Measurements from ENCODE around the gene IQGAP3. TPM values are rescaled to one million over a fixed set of nuclear protein-coding genes. Genes with fewer than 3 reads are reported as not detected.

IQGAP3 gene
- total RNA-seq, 2 donors from 2014 or later = 2.2 to 3.5 TPM

GRCh38 chr1:156549390-156549789 lies 23.0 kb downstream of the IQGAP3 start:
- Histone ChIP-seq H3K27ac (no peak overlapping the region), H3K9me3 (no peaks in the 10 kb centered on the region), H3K4me1 (ENCODE audit: control insufficient read depth in 1 of 2, low read depth in 2 of 2) (no peaks in the 10 kb centered on the region), H3K36me3 (no peaks in the 10 kb centered on the region), H3K27me3 (replicated peaks; ENCODE audit: insufficient read depth) (no peaks in the 10 kb centered on the region), H3K4me3 (no peak overlapping the region)
- ATAC-seq (ENCODE audit: insufficient number of reproducible peaks, low FRiP score, low read depth) (no peak), DNase-seq (ENCODE audit: low spot score) (no peak)
- no peak for TF ChIP-seq CTCF (IDR thresholded peaks at IDR 0.05)

GRCh38 chr1:156547982-156548381 lies 24.4 kb downstream of the IQGAP3 start:
- Histone ChIP-seq H3K4me3 (no peak overlapping the region), H3K27ac (no peak overlapping the region), H3K9me3 (no peaks in the 10 kb centered on the region), H3K36me3 (no peaks in the 10 kb centered on the region), H3K27me3 (replicated peaks; ENCODE audit: insufficient read depth) (no peaks in the 10 kb centered on the region), H3K4me1 (ENCODE audit: control insufficient read depth in 1 of 2, low read depth in 2 of 2) (no peaks in the 10 kb centered on the region)
- TF ChIP-seq CTCF (IDR thresholded peaks at IDR 0.05) = no peak
- ATAC-seq (ENCODE audit: insufficient number of reproducible peaks, low FRiP score, low read depth) (no peak), DNase-seq (ENCODE audit: low spot score) (no peak)

- TF ChIP-seq CTCF (IDR thresholded peaks at IDR 0.05) = no peak
- Histone ChIP-seq H3K9me3 (no peaks in the 10 kb centered on the region), H3K4me1 (ENCODE audit: control insufficient read depth in 1 of 2, low read depth in 2 of 2) (no peaks in the 10 kb centered on the region), H3K36me3 (no peaks in the 10 kb centered on the region), H3K27ac (no peak overlapping the region), H3K27me3 (replicated peaks; ENCODE audit: insufficient read depth) (no peaks in the 10 kb centered on the region), H3K4me3 (no peak overlapping the region)
- DNase-seq (ENCODE audit: low spot score) (no peak), ATAC-seq (ENCODE audit: insufficient number of reproducible peaks, low FRiP score, low read depth) (no peak)
Observed at GRCh38 chr1:156547434-156547833, 24.9 kb downstream of the IQGAP3 start.

DNA sequence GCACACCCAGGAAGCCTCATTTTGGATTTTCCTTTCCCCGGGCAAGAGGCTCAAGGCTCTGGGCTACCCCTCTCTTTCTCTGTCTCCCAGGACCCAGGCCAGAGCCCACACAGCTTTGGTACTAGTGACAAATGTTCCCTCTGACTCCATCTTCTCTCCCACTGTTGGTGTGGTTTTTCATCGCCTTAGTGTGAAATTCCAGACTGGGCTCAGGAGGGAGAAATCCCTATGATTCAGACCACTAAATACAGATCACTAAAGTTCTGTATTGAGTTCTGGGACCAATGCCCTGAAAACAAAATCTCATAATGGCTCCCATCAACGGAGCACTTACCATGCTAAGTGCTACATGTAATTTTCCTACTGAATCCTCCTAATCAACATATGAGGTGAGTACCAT lies 26.1 kb downstream of the IQGAP3 start:
- Histone ChIP-seq H3K36me3 (no peaks in the 10 kb centered on the region), H3K9me3 (no peaks in the 10 kb centered on the region), H3K4me1 (ENCODE audit: control insufficient read depth in 1 of 2, low read depth in 2 of 2) (no peaks in the 10 kb centered on the region), H3K4me3 (no peak overlapping the region), H3K27me3 (replicated peaks; ENCODE audit: insufficient read depth) (no peaks in the 10 kb centered on the region), H3K27ac (no peak overlapping the region)
- no peak for ATAC-seq (ENCODE audit: insufficient number of reproducible peaks, low FRiP score, low read depth)
- no peak for TF ChIP-seq CTCF (IDR thresholded peaks at IDR 0.05)
- no peak for DNase-seq (ENCODE audit: low spot score)

DNA sequence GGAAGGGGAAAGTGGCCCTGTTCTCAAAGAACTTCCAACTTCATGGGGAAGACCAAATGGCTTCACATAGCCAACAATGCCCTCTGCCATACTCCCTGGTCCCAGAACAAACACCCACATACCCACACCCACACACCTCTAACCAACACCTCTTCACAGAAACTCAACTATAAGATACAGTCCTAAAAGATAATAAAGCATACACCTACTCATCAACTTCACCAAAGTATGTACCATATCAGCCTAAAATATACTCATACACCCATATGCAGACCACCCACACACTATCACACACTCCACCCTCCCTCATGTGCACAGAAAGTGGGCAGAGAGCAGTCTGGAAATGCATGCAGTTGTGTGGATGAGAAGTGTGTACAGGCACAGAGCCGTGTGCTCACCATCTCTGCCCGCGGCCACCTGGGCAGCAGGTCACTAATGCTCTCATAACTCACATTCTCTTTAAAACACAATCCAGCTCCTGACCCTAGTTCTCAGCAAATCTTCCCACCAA lies 27.7 kb downstream of the IQGAP3 start:
- DNase-seq (ENCODE audit: low spot score) (no peak), ATAC-seq (ENCODE audit: insufficient number of reproducible peaks, low FRiP score, low read depth) (no peak)
- Histone ChIP-seq H3K36me3 (no peaks in the 10 kb centered on the region), H3K4me3 (no peak overlapping the region), H3K4me1 (ENCODE audit: control insufficient read depth in 1 of 2, low read depth in 2 of 2) (no peaks in the 10 kb centered on the region), H3K27ac (no peak overlapping the region), H3K9me3 (no peaks in the 10 kb centered on the region), H3K27me3 (replicated peaks; ENCODE audit: insufficient read depth) (no peaks in the 10 kb centered on the region)
- no peak for TF ChIP-seq CTCF (IDR thresholded peaks at IDR 0.05)
